ENCODE results near the gene GRPEL2.
"Not testable (repeated sequence)": the region's sequence is repeated elsewhere in the genome, so short reads cannot be mapped to it uniquely, and the experiment has no call there.

Gene GRPEL2

DNA sequence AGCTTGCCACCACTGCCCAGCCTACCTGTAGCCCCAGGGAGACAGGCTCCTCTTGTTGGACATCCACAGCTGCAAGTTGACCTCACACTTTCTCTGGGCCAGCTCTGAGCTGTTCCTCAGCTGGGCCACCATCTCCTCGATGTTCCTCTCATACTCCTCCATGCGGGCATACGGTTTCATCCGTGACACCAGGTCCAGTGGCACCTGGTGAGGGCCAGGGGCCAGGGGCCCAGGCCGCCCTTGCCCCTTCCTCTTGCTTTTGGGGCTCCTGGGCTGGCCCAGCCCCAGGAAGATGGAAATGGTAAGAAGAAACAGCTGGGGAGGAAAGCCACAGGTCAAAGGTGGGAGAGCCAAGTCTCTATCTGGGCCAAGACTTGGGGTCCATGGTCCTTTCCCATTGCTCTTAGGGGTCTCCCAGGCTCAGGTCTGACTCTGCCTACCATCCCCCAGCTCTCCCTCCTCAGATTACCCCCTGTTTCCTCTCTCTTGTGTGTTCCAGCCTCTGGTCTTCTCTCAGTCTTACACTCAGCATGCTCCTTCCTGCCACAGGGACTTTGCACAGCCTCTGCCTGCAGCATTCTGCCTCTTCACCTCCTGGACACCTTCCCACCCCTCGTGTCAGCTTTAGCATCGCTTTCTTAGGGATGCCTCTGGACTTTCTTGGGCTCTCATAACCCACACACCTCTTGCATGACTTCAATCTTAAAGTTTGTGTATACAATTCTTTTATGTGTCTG is 31.6 kb downstream of the GRPEL2 start:
- no peak for DNase-seq (ENCODE audit: low spot score)

DNA sequence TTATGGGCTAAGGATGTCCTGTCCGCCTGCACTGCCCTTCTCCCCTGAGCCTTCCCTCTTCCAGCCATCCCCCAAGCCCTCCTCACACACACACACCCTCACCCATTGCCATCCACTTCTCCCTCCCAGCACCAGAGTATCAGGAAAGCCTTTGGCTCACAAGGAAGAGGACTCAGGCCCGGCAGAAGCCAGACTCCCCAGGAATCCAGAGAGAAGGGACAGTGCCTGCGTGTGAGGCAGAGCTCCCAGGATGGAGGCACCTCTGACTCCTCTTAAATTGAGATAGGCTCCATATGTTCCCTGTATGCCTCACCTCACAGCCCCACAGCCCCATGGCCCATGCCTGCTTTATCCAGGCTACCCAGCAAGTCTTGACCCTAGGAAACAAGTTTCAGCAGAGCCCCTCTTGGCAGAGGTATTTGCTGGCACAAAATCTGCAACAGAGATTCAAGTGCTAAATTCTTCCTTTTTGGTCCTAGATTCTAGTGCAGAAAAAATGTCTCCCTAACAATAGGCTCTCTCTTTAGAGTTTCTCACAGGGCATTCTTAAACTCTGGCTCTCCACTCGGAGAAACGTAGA is 33.0 kb downstream of the GRPEL2 start:
- DNase-seq (ENCODE audit: low spot score), result no peak

DNA sequence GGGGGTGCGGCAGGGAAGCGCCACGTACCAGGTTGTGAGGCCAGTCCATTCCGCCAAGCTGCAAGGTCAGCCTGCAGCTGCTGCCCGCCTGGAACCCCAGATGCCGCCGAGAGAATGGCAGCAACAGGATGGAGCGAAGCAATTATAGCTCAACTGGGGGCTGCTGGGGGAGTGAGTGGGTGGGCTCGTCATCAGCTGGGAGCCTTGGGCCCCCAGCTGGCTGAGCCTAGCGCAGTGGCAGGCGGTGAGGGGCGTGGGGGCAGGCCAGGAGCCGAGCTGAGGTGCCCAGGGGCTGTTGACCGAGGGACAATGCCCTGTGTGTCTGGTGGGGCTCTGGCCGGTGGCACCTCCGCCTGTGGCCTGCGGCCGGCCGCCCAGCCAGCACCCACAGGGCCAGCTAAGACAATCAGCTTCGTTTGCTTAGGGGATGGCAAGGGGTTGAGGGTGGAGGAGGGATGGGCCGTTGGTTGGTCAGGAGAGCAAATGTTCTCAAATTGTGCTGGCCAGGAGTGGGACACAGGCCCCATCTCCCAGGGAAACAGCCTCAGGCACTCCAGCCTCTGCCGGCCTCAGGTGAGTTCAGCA is 34.0 kb downstream of the GRPEL2 start, which contains the start of gene IL17B:
Gene IL17B, minus strand, starts transcription at position 116 of the 585 bp plus-strand sequence. Its CDS starts 67 bp downstream, at position 49.
- no peak for DNase-seq (ENCODE audit: low spot score)

DNA sequence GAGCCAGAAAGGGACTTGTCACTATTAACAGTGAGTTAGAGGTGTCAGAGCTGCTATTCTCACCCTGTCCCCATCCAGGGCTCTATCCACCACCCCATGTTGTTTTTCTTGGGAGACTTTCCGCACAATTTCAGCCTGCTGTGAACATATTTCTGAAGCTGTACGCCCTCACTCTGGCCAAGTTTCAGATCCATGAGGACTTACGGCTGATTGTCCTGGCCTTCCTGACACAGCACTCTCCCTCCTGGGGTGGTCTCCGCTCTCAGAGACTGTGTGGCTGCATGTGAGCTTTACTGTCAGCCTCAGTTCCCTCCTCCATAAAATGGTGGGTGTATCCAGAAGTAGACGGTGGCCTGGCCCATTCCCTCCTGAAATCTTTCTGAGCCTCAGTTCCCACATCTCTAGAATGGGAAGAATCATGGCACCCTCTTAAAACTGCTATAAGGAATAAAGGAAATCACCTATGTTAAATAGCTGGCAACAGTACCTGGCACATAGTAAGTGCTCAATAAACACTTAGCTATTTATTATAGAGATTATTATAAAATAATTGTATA is 34.6 kb downstream of the GRPEL2 start:
- no peak for DNase-seq (ENCODE audit: low spot score)

DNA sequence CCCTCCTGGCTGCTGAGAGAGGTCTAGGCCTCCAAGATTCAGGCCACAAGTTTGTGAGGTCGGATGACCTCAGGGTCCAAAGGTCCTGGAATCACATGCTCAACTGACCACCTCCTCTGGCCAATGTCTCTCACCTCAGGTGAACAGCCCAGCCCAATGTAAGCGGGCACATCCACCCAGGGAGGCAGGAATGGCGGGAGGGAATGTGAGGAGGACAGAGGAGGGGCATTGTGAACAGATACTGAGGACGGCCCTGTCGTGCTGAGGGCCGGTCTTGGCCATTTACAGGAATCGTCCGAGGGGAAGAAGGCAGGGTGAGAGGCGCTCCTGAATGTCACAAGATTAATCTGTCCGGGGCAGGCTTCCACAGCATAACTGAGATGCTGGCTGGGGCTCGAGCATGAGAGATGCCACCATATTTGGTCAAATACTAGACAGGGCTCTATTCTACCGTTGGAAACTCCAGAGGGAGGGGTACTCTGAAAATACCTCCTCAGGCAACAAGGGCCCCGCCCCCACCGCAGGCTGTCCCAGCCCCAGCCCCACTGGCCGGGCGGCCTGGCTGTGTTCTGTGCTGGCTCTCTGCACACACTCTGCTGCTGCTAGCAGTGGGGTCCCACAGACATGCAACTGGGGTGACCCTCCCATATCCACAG is 35.3 kb downstream of the GRPEL2 start:
- no peak for DNase-seq (ENCODE audit: low spot score)

DNA sequence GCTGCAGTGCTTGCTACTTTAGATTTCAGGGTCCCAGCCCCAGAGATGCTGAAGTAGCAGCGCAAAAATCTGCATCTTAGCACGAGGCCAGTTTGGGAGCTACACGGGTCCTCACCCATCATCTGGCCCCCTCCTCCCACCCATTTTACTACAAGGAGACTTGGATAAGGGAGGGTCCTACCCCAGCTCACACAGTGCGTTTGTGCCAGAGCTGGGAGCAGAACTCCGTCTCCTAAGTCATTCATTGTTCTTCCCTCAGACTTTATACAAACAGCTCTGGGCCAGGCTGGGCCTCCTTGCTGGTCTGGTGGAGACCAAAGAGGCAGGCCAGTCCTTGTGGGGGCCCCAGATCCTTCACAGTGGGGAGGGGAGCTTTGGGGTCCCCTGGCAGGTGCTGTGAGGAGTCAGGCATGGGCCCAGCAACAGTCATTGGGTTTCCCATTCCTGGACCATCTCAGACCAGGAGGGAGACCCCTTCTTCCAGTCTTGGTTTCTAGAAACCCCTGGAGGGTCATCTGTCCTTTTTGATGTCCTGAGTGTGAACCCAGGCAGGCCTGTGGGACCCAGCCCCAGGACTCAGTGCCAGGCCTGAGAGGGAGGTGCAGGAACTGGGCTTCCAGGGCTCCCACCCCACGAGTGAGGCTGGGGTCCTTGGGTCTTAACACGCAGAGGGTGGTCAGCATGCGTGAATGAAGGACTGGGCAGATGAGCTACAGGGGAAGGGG is 36.1 kb downstream of the GRPEL2 start:
- DNase-seq (ENCODE audit: low spot score), result no peak

DNA sequence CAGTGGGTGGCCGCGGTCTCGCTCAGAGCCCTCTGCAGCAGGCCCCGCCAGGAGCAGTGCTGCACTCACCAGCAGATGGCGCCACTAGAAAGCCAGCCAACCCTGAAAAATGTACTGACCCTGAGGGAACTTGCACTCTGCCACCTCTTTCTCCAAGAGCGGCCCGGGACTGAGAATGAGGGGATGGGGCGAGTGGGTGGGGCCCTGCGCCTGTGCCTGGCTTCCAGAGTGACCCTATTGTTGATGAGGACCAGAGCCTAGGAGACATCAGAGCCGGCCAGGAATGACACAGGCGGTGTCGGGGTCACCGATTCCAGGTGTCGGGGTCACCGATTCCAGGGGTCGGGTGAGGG is 36.7 kb downstream of the GRPEL2 start:
- peak; percentile 76 for DNase-seq (ENCODE audit: low spot score)

DNA sequence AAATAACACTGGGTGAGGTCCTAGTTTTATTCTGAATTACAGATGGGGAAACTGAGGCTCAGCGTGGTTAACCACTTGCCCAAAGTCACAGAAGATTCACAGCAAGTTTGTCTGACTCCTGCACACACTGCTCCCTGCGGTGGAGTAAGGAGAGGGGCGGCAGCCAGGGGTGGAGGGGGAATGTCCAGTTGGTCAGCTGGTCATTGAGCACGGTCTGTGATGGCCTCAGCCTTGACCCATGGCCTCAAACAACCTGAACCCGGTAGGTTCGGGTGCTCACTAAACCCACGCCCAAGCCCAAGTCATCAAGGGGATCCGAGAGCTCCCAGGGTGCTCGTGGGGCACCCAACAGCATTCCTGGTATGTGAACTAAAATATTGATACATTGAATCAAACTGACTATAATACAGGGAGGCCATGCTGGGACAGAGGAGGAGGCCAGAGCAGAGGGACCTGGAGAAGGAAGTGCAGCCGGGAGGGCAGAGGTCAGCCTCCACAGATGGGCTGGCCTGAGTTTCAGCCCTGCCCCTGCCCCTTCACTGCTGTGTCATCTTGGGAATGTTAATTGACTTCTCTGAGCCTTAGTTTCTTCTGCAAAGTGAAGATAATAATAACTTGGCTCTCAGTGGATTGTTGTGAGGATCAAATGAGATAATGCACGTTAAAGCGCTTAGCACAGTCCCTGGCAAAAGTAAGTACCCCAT is 37.4 kb downstream of the GRPEL2 start:
- DNase-seq (ENCODE audit: low spot score), result no peak

DNA sequence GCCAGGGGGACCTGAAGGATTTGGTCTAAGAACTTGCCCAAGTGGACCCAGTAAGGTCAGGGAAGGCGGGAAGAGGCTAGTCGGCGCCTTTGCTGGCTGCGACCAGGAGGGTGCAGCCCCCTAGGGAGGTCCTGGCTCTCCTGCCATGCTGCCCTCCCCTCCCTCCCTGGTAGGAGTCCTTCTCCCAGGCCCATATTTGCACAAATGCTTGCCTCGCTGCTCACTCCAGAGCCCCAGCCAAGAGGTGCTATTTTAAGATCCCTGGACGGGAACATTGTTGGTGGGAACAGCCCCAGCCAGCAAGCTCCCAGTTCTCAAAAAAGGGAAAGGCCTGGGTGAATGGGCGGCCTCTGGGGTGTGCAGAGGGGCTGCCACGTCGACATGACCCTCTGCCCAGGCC is 38.1 kb downstream of the GRPEL2 start:
- DNase-seq (ENCODE audit: low spot score), result no peak

DNA sequence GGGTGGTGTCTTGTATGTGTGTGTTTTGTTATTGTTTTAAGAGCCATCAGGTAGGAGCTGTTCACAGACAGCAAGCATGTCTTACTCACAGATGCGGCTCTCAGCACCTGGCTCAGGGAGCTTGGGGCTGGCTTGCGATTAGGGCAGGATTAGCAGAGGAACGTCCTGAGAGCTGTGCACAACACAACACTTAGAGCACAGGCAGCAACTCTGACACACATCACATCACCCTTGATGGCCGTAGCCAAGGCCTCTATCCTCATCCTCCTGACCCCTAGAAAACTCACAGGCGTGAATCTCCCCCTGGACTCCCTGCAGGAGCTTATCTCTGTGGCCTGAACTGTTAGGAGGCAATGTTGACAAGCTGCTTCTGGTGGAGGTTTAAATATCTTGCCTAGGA is 40.9 kb downstream of the GRPEL2 start:
- no peak for DNase-seq (ENCODE audit: low spot score)

DNA sequence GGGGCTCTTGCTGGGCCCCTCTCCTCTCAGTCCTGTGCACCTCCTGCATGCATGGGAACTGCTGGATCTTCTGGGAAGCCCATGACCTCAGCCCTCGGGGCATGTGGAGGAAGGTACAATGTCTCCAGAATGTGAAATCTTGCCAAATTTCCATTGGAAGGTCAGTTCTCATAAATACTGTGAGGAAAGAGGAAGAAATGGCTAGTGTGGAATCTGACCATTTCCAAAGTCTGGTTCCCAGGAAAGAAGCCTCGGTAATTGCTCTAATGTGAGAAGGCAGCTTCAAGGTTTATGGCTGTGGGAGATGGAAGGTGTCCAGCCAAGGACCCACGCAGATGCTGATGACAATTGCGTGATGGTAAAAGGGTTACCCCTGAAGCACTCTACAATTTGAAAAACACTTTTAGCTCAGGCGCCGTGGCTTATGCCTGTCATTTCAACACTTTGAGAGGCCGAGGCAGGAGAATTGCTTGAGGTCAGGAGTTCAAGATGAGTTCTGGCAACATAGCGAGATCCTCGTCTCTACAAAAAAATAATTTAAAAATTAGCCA is 41.9 kb downstream of the GRPEL2 start:
- DNase-seq (ENCODE audit: low spot score), result no peak

DNA sequence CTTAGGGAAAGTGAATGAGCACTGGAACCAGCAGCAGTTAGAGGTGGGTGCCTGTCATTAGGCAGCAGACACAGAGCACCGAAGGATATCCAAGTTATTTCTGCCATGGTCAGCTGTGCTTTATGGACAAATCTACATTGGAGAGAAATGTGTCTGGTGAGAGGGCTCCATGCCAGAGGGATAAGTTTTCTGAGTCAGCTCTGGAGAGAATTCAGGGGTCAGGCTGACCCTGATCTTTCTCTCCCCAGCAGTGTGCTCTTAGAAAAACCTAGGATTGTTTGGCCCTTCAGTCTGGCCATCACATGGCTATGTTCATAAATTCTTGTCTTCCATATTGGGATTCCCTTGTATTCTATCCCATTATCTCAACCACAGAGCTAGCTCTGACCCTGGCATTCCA is 42.7 kb downstream of the GRPEL2 start:
- DNase-seq (ENCODE audit: low spot score), result no peak

DNA sequence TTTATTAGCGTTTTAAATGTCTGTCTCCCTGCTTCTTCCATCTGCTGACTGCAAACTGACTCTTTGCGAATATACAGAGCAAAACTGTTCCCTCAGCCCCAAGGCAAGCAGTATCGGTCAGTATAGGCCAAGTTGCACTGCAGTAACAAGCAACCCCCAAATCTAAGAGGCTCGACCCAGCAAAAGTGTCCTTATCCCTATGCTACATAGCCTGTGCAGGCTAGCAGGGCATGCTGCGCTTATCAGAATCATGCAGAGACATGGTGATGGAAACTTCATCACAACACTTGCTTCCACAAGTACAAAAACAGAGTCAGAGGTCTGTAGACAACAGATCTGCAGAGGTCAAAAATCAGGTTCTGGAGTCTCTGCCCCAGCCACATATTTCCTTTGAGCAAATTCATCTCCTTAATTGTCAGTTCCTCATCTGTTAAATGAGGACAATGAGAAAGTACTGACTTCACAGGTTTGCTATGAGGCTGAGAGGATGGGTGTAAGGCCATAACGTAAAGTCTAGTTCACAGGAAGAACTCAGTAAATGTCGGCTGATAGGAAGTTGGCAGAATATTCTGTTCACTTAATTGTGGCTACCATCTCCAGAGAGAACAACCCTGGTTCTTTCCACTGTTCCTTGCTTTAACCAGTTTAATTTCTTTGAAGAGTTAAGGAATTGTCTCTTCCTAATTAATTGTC is 43.3 kb downstream of the GRPEL2 start:
- DNase-seq (ENCODE audit: low spot score), result no peak

DNA sequence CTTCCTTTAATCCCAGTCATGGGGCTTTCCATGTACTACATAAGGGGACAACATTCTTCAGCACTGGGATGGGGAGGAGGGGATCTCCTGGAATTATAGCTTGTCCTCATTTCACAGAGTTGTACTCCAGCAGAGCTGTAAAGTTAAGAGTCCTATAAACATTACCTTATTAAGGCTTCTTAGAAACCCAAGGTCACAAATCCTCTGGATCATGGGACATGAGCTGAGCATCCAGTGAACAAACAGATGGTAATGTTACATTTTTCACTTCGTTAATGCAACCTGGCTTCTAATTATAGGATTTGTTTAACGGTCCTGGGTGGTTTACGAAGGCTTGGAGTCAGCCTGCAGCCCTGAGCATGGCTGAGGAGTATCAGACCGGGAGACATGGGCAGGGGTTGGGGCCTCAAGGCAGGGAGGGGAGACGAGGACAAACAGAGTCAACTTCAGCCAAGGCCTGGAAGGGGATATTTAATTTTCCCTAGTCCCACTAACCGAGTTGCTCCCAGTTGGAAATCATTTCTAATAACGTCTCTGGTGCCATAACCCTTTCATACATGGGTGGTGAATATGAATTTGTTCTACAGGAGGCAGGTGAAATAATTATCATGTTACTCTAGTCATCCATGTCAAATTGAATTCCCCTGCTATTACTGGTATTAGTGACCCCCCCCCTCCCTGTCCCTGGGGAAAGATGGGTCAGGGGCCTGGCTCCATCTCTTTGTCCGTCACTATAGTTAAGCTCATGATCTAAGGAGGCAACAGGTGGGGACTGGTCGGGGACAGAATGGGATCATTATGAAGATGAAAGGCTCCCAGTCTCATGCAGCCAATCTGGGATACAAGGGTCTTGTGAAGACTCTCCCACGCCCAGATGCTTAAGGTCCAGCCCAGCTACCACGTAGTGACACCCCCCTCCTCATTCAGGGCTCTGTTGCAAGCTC is 44.5 kb downstream of the GRPEL2 start:
- DNase-seq (ENCODE audit: low spot score), result no peak

DNA sequence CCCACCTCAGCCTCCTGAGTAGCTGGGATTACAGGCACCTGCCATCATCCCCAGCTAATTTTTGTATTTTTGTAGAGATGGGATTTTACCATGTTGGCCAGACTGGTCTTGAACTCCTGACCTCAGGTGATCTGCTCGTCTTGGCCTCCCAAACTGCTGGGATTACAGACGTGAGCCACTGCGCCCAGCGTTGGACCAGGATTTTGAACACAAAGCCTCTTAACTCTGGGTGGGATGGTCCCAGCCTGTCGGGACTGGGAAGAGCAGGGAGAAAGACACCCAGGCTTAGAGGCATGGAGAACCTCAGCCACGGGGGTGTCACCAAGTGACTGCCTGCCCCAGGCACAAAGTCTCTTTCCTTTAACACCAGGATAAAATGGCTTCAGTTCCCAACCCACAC is 45.8 kb downstream of the GRPEL2 start:
- DNase-seq (ENCODE audit: low spot score), result not testable (repeated sequence)

DNA sequence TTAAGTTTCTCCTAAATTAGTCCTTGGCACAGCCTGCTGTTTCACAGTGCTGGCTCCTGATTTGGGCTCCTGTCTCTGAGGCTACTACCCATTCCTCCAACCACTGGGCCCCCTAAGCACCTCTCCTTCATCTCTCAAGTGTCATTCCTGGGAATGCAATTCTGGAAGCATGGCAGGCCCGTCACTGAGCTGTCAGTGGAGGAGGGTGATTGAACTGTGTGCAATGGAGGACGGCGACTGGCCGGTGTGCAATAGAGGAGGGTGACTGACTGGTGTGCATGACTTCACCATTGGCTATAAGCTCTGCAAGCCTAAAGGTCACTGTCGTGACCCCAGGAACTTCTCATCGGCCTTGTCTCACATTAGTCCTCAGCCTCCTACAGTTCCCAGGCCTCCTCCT is 46.2 kb downstream of the GRPEL2 start:
- no peak for DNase-seq (ENCODE audit: low spot score)

DNA sequence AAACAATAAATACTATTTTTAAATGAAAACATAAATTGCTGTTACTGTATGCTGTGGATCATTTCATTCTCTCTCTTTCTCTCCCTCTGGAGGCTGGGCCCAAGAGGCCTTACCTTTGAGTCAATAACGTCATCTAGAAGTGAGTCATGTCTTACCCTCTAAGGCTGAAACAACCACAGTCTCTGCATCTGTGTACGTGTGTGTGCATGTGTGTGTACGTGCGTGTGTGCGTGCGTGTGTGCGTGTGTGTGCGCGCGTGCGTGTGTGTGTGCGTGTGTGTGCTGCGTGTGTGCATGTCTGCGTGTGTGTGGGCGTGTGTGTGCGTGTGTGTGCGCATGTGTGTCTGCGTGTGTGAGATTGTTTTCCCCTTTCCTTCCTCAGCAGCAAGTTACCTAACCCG is 47.4 kb downstream of the GRPEL2 start:
- no peak for DNase-seq (ENCODE audit: low spot score)

DNA sequence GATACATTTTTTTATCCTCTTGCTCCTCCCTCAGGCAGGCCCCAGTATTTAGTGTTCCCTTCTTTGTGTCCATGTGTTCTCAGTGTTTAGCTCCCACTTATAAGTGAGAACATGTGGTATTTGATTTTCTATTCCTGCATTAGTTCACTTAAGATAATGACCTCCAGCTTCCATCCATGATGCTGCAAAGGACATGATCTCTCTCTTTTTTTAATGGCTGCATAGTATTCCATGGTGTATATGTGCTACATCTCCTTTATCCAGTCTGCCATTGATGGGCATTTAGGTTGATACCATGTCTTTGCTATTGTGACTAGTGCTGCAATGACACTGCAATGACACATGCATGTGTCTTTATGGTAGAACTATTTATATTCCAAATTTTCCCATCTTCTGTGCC is 49.7 kb downstream of the GRPEL2 start:
- DNase-seq (ENCODE audit: low spot score), result not testable (repeated sequence)

DNA sequence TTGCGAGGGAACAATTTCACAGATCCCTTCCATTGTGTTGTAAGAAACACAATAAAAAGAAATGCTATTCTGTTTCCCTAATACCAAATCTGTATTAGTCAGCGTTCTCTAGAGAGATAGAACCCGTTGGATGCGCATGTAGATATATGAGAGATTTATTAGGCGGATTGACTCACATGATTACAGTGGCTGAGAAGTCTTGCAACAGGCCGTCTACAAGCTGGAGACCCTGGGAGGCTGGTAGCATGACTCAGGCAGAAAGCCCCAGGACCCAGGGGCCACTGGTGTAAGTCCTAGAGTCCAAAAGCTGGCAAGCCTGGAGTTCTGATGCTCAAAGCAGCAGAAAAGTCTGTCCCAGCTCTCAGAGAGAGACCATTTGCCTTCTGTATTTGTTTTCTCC is 52.2 kb downstream of the GRPEL2 start:
- no peak for DNase-seq (ENCODE audit: low spot score)
